ENCODE measurements around the gene NCCRP1. TPM values are rescaled to one million over a fixed set of nuclear protein-coding genes. Genes with fewer than 3 reads are reported as not detected.

NCCRP1 gene
- total and polyA plus RNA-seq, 2 donors (not counting 1 experiment from before 2014, with no cell fraction given), result not detected

DNA sequence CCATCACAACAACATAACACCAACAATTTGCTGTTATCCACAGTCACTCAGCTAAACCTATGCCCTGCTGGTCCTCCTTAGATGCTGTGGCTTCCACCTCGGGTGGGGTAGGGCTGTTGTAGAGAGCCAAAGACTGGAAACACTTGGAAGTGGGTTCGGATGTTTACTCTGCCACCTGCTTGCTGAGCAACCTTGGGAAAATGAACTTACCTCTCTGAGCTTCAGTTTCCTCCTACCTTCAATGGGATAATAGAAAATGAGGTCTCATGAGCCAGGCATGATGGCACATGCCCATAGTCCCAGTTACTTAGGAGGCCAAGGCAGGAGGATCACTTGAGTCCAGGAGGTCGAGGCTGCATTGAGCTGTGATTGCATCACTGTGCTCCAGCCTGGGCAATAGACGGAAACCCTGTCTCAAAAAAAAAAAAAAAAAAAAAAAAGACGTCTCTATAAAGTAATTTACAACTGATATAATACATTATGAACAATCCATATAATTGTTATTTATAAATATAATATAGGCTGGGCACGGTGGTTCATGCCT, 10.6 kb downstream of the NCCRP1 start:
- H3K79me2 ChIP-seq (ENCODE audit: control insufficient read depth, insufficient read depth, low read length), result no peaks in the 10 kb centered on the region
- H3K9ac ChIP-seq (ENCODE audit: insufficient read depth, low read length), result no peak overlapping the region
- no peak overlapping the region for H3K4me2 ChIP-seq (ENCODE audit: extremely low read depth, insufficient read depth, low read length)
- H3K27ac ChIP-seq (ENCODE audit: insufficient read depth, low read length), result no peak overlapping the region
- no peaks in the 10 kb centered on the region for H4K20me1 ChIP-seq (ENCODE audit: control insufficient read depth, extremely low read depth, insufficient read depth, low read length)
- H3K4me1 ChIP-seq (ENCODE audit: control insufficient read depth, extremely low read depth, insufficient read depth, low read length), result no peaks in the 10 kb centered on the region
- H3K4me3 ChIP-seq (replicated peaks in 1 of 4; ENCODE audit: control extremely low read depth in 1 of 4, insufficient read depth in 1 of 4, low read depth in 3 of 4, low read length in 4 of 4), result no peak overlapping the region
- no peak for DNase-seq (ENCODE audit: low read depth in 2 of 2)
- H3K27me3 ChIP-seq (ENCODE audit: control insufficient read depth, insufficient read depth, low read length), result peaks cover 8% of the 10 kb centered on the region
- TF ChIP-seq EZH2 (IDR thresholded peaks at IDR 0.05; ENCODE audit: low read length, missing control alignments), result no peak
- TF ChIP-seq, protein P1, sequence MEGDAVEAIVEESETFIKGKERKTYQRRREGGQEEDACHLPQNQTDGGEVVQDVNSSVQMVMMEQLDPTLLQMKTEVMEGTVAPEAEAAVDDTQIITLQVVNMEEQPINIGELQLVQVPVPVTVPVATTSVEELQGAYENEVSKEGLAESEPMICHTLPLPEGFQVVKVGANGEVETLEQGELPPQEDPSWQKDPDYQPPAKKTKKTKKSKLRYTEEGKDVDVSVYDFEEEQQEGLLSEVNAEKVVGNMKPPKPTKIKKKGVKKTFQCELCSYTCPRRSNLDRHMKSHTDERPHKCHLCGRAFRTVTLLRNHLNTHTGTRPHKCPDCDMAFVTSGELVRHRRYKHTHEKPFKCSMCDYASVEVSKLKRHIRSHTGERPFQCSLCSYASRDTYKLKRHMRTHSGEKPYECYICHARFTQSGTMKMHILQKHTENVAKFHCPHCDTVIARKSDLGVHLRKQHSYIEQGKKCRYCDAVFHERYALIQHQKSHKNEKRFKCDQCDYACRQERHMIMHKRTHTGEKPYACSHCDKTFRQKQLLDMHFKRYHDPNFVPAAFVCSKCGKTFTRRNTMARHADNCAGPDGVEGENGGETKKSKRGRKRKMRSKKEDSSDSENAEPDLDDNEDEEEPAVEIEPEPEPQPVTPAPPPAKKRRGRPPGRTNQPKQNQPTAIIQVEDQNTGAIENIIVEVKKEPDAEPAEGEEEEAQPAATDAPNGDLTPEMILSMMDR (conservative IDR thresholded peaks at IDR 0.05 in 1 of 2, IDR thresholded peaks at IDR 0.05 in 1 of 2; ENCODE audit: low read depth in 1 of 2, low read length in 2 of 2), result no peak
- H3K36me3 ChIP-seq (ENCODE audit: control insufficient read depth, insufficient read depth, low read length), result no peaks in the 10 kb centered on the region
- H3K9me3 ChIP-seq (ENCODE audit: control insufficient read depth, insufficient read depth, low read depth, low read length), result no peaks in the 10 kb centered on the region
- no peak overlapping the region for H2AFZ ChIP-seq (ENCODE audit: low read length)

- no peak for DNase-seq (ENCODE audit: low read depth in 2 of 2)
- no peaks in the 10 kb centered on the region for H3K9me3 ChIP-seq (ENCODE audit: control insufficient read depth, insufficient read depth, low read depth, low read length)
- H2AFZ ChIP-seq (ENCODE audit: low read length), result no peak overlapping the region
- H3K4me1 ChIP-seq (ENCODE audit: control insufficient read depth, extremely low read depth, insufficient read depth, low read length), result no peaks in the 10 kb centered on the region
- H3K79me2 ChIP-seq (ENCODE audit: control insufficient read depth, insufficient read depth, low read length), result no peaks in the 10 kb centered on the region
- H3K4me2 ChIP-seq (ENCODE audit: extremely low read depth, insufficient read depth, low read length), result no peak overlapping the region
- no peaks in the 10 kb centered on the region for H4K20me1 ChIP-seq (ENCODE audit: control insufficient read depth, extremely low read depth, insufficient read depth, low read length)
- TF ChIP-seq EZH2 (IDR thresholded peaks at IDR 0.05; ENCODE audit: low read length, missing control alignments), result no peak
- TF ChIP-seq, protein P1 (conservative IDR thresholded peaks at IDR 0.05 in 1 of 2, IDR thresholded peaks at IDR 0.05 in 1 of 2; ENCODE audit: low read depth in 1 of 2, low read length in 2 of 2), result no peak
- H3K27me3 ChIP-seq (ENCODE audit: control insufficient read depth, insufficient read depth, low read length), result peaks cover 8% of the 10 kb centered on the region
- no peak overlapping the region for H3K4me3 ChIP-seq (replicated peaks in 1 of 4; ENCODE audit: control extremely low read depth in 1 of 4, insufficient read depth in 1 of 4, low read depth in 3 of 4, low read length in 4 of 4)
- H3K36me3 ChIP-seq (ENCODE audit: control insufficient read depth, insufficient read depth, low read length), result no peaks in the 10 kb centered on the region
- no peak overlapping the region for H3K27ac ChIP-seq (ENCODE audit: insufficient read depth, low read length)
- no peak overlapping the region for H3K9ac ChIP-seq (ENCODE audit: insufficient read depth, low read length)
Measured at GRCh38 chr19:39208175-39208795, 11.5 kb downstream of the NCCRP1 start.

- TF ChIP-seq, protein P1 (conservative IDR thresholded peaks at IDR 0.05 in 1 of 2, IDR thresholded peaks at IDR 0.05 in 1 of 2; ENCODE audit: low read depth in 1 of 2, low read length in 2 of 2), result no peak
- no peak for TF ChIP-seq EZH2 (IDR thresholded peaks at IDR 0.05; ENCODE audit: low read length, missing control alignments)
- Histone ChIP-seq H3K4me3 (replicated peaks in 1 of 4; ENCODE audit: control extremely low read depth in 1 of 4, insufficient read depth in 1 of 4, low read depth in 3 of 4, low read length in 4 of 4) (no peak overlapping the region), H3K36me3 (ENCODE audit: control insufficient read depth, insufficient read depth, low read length) (no peaks in the 10 kb centered on the region), H4K20me1 (ENCODE audit: control insufficient read depth, extremely low read depth, insufficient read depth, low read length) (no peaks in the 10 kb centered on the region), H2AFZ (ENCODE audit: low read length) (no peak overlapping the region), H3K27me3 (ENCODE audit: control insufficient read depth, insufficient read depth, low read length) (peaks cover 1% of the 10 kb centered on the region), H3K9ac (ENCODE audit: insufficient read depth, low read length) (no peak overlapping the region), H3K79me2 (ENCODE audit: control insufficient read depth, insufficient read depth, low read length) (no peaks in the 10 kb centered on the region), H3K4me1 (ENCODE audit: control insufficient read depth, extremely low read depth, insufficient read depth, low read length) (no peaks in the 10 kb centered on the region), H3K9me3 (ENCODE audit: control insufficient read depth, insufficient read depth, low read depth, low read length) (no peaks in the 10 kb centered on the region), H3K4me2 (ENCODE audit: extremely low read depth, insufficient read depth, low read length) (no peak overlapping the region), H3K27ac (ENCODE audit: insufficient read depth, low read length) (no peak overlapping the region)
- DNase-seq (ENCODE audit: low read depth in 2 of 2), result no peak
Measured at GRCh38 chr19:39209196-39209595, 12.4 kb downstream of the NCCRP1 start.
